OCI-M1 (cell line): ENCODE measurements around the gene MUC5B.
"Not testable (repeated sequence)": the region's sequence is repeated elsewhere in the genome, so short reads cannot be mapped to it uniquely, and the experiment has no call there.

Experiments used
- DNase-seq: peaks from one replicate; lab custom pipeline; 2025; lab: John Stamatoyannopoulos, UW

The MUC5B gene

GRCh38 chr11:1250411-1250810 is 27.5 kb downstream of the MUC5B start:
- not testable (repeated sequence) for DNase-seq

DNA sequence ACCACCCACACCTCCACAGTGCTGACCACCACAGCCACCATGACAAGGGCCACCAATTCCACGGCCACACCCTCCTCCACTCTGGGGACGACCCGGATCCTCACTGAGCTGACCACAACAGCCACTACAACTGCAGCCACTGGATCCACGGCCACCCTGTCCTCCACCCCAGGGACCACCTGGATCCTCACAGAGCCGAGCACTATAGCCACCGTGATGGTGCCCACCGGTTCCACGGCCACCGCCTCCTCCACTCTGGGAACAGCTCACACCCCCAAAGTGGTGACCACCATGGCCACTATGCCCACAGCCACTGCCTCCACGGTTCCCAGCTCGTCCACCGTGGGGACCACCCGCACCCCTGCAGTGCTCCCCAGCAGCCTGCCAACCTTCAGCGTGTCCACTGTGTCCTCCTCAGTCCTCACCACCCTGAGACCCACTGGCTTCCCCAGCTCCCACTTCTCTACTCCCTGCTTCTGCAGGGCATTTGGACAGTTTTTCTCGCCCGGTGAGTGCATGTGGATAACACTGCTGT is 28.4 kb downstream of the MUC5B start:
- no peak for DNase-seq

DNA sequence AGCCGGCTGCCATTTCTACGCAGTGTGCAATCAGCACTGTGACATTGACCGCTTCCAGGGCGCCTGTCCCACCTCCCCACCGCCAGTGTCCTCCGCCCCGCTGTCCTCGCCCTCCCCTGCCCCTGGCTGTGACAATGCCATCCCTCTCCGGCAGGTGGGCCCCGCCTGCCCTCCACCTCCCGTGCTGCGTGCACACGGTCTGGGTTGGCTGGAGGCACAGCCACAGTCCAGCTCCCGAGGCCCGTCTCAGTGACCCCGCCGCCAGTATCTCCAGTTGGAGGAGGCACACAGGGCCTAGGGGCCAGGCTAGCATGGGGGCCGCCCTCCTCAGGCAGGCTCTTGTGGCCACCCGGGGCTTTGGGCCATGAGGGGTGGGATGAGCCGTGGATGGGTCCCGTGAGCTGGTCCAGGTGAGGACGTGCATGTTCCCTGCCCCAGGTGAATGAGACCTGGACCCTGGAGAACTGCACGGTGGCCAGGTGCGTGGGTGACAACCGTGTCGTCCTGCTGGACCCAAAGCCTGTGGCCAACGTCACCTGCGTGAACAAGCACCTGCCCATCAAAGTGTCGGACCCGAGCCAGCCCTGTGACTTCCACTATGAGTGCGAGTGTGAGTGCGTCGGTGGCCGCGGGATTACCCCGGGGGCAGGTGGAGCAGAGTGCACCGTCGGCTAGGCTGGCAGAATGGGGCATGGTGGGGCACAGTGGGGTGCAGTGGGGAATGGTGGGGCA is 29.7 kb downstream of the MUC5B start:
- DNase-seq: no peak

DNA sequence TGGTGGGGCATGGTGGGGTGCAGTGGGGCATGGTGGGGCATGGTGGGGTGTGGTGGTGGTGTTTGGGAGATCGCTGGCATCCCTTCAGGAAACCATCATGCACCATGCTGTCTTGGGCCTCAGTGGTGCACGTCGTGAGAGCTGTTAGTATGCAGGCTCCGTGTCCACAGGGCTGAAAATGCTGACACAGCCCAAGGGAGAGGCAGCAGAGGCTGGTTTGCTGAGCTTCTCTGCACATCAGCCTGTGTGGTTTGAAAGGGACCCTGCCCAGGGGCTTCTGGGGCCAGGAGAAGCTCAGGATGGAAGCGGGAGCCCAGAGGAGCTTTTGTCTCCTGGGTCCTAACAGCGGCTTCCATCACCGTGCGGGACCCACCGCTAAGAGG is 30.2 kb downstream of the MUC5B start:
- DNase-seq: no peak

GRCh38 chr11:1254086-1254648 is 31.3 kb downstream of the MUC5B start:
- no peak for DNase-seq

- DNase-seq: no peak
Measured at GRCh38 chr11:1254733-1255132, 31.9 kb downstream of the MUC5B start.

DNA sequence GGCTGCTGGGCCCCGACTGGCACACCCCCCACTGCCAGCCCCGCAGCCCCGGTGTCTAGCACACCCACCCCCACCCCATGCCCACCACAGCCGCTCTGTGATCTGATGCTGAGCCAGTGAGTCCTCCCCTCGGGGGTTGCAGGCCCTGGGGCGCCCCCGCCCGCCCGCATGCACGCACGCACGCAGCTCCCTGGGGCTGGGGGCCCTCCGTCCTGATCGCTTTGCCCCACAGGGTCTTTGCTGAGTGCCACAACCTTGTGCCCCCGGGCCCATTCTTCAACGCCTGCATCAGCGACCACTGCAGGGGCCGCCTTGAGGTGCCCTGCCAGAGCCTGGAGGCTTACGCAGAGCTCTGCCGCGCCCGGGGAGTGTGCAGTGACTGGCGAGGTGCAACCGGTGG is 32.3 kb downstream of the MUC5B start:
- no peak for DNase-seq

- DNase-seq: no peak
Measured at GRCh38 chr11:1256257-1257045, 33.6 kb downstream of the MUC5B start.

- no peak for DNase-seq
Measured at GRCh38 chr11:1257366-1257765, 34.5 kb downstream of the MUC5B start.

DNA sequence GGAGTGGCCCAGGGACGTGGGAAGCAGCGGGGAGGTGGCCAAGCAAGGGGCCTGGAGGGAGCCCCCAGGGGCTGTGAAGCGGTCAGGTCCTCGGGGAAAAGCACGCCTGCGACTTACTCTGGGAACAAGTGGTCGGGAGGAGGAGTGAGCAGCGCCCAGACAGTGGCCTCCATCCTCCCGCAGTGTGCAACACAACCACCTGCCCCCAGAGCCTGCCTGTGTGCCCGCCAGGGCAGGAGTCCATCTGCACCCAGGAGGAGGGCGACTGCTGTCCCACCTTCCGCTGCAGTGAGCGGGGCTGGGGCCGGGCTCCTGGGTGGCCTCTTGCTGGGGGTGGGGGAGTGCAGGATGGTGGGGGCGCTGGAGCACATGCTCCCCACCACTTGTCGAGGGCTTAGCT is 35.0 kb downstream of the MUC5B start:
- DNase-seq: no peak

DNA sequence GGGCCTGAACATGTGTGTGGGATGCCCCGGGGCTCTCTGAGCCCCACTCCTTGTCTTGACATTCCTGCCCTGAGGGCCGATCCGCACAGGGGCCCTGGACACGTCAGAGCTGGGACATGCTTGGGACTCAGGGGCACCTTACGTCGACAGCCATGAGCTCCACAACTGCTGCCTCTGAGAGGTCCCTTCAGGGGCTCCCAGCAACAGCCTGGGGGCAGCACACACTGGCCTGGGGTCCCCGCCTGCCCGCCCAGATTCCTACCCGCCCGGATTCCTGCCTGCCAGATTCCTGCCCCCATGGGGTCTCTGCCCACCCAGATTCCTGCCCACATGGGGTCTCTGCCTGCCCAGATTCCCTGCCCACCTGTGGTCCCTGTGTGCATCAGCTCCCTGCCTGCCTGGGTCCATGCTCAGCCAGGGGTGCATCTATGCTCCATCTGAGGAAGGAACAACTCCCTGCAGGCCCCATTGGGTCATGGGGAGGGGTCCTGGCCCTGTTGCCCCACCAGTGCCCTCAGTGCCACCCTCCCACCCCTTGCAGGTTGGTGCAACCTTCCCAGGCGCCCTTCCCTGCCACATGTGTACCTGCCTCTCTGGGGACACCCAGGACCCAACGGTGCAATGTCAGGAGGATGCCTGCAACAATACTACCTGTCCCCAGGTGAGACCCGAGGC is 35.7 kb downstream of the MUC5B start:
- no peak for DNase-seq

GRCh38 chr11:1259076-1259461 is 36.2 kb downstream of the MUC5B start:
- no peak for DNase-seq

DNA sequence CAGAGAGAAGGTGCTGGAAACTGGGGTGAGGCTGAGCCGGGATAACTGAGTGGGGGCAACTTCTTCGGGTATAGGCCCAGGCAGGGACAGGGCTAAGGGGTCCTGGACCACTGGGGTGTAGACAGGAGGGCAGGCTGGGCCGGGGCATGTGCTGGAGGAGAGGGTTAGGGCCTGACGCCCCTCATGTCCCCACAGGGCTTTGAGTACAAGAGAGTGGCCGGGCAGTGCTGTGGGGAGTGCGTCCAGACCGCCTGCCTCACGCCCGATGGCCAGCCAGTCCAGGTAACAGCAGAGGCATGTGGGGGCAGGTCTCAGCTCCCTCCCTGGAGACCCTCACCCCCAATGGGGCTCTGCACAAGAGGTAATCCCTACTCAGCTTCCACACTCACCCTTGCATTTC is 36.7 kb downstream of the MUC5B start:
- no peak for DNase-seq

DNA sequence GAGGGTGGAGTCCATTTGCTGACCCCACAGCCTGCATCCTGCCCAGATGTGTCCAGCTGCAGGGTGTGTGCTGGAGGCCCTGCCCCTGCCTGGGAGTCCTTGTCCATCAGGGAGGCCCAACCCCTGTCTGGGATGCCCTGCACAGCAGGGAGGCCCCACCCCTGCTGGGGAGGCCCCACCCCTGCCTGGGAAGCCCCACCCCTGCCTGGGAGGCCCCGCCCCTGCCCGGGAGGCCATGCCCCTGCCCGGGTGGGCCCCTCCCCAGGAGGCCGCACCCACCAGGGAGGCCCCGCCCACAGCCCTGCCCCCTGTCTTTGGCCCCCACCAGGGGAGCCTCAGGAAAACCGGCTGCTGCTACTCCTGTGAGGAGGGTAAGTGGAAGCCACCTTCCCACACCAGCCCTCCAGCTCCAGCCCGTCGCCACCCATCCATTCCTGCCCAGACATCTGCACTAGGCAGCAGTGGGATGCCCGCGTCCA is 37.2 kb downstream of the MUC5B start:
- DNase-seq: peak; percentile 44

DNA sequence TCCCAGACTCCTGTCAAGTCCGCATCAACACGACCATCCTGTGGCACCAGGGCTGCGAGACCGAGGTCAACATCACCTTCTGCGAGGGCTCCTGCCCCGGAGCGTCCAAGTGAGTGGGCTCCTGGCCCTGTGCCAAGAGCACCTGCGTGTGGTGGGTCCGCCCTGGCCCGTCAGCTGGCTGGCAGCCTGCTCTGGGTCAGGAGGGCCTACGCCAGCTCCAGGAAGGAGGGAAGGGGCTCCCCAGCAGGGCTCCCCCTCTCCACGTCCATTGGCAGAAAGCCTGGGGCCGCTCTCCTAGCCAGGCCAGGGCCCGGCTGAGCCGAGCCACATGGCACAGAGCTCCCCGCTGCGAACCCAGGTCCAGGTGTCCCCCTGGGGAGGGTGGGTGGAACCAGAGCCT is 37.8 kb downstream of the MUC5B start:
- DNase-seq: no peak

- DNase-seq: no peak
Measured at GRCh38 chr11:1261241-1262071, 38.6 kb downstream of the MUC5B start.

- peak; percentile 93 for DNase-seq
Measured at GRCh38 chr11:1262172-1263006, 39.5 kb downstream of the MUC5B start.

DNA sequence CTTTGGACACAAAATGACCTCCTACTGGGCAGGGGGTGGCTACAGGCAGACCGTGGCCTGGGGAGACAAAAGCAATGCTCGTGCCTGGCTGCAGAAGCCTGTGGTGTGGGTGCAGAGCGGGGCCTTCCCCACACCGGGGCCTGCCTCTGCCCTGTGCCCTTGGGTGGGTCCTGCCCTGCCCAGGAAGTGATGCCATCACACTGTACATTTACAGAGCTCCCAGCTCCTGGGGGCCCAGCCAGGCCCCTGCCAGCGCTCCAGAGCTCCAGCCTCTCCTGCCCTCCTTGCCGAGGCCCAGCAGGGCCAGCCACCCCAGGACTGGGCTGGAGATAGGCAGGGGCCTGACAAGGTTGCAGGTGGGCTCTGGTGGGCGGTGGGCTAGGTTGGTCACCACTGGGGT is 40.1 kb downstream of the MUC5B start:
- no peak for DNase-seq

DNA sequence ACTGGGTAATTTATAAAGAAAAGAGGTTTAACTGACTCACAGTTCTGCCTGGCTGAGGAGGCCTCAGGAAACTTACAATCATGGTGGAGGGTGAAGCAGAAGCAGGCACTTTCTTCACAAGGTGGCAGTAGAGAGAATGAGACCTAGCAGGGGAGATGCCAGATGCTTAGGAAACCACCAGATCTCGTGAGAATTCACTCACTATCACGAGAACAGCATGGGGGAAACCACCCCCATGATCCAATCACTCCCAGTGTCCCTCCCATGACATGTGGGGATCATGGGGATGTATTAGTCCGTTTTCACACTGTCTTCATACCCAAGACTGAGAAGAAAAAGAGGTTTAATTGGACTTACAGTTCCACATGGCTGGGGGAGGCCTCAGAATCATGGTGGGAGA is 41.6 kb downstream of the MUC5B start:
- peak; percentile 87 for DNase-seq

- not testable (repeated sequence) for DNase-seq
Measured at GRCh38 chr11:1265480-1265879, 42.6 kb downstream of the MUC5B start.
